Naive thymus-derived CD8-positive, alpha-beta T cell (primary cell): ENCODE data around the gene MEGF9. TPM values are rescaled to one million over a fixed set of nuclear protein-coding genes. Genes with fewer than 3 reads are reported as not detected.

Experiments
- ATAC-seq, 2 donors: fragments of 150-1000 bp; cut with Tn5 transposase in 1 of 2; sonication (Bioruptor Pico), chemical (Tn5 transposase) in 1 of 2; 1 replicate in 1 of 2; 2 replicates in 1 of 2; pipeline ENCODE4 v1.10.0; 2021; ENCODE audit warnings: mild to moderate bottlenecking in 2 of 2, moderate library complexity in 2 of 2
- POLR2A ChIA-PET: fragments of 350-600 bp; sonication (Branson Sonifier 250); formaldehyde crosslinking; loops from one replicate; lab custom pipeline; 2021; ENCODE audit warnings: antibody characterized with exemption; lab: Charles Lee
- DNase-seq, 10 donors: peaks; one replicate each; pipeline versions ENCODE4 v3.0.0 to v3.0.0-alpha.2; 2020 to 2022
- H3K27ac Mint-ChIP-seq, 10 donors: one replicate each; pipeline ENCODE4 v1.8.0; 2020 to 2022; ENCODE audit warnings: mild to moderate bottlenecking in 10 of 10, mixed read lengths in 10 of 10, moderate library complexity in 4 of 10, inconsistent platforms in 1 of 10
- H3K27me3 Mint-ChIP-seq, 5 donors: one replicate each; pipeline ENCODE4 v1.8.0; 2021 to 2022; ENCODE audit warnings: mixed read lengths in 5 of 5
- H3K36me3 Mint-ChIP-seq, 3 donors: one replicate each; pipeline ENCODE4 v1.8.0; 2020 to 2022; ENCODE audit warnings: mixed read lengths in 3 of 3, mild to moderate bottlenecking in 2 of 3, inconsistent platforms in 1 of 3
- H3K4me1 Mint-ChIP-seq, 4 donors: one replicate each; pipeline ENCODE4 v1.8.0; 2021 to 2022; ENCODE audit warnings: mixed read lengths in 4 of 4
- H3K4me3 Mint-ChIP-seq, 10 donors: one replicate each; pipeline ENCODE4 v1.8.0; 2020 to 2022; ENCODE audit warnings: mild to moderate bottlenecking in 10 of 10, mixed read lengths in 10 of 10, moderate library complexity in 6 of 10, inconsistent platforms in 1 of 10
- H3K9me3 Mint-ChIP-seq, 9 donors: one replicate each; pipeline ENCODE4 v1.8.0; 2020 to 2022; ENCODE audit warnings: mixed read lengths in 9 of 9, mild to moderate bottlenecking in 3 of 9, inconsistent platforms in 1 of 9, moderate library complexity in 1 of 9
- polyA plus RNA-seq, 3 donors: library from polyadenylated mRNA; unstranded; fragments of 300-500 nt; fragmentation: Illumina TruSeq; gene quantifications; one replicate each; pipeline ENCODE4 v1.2.3, GENCODE V29; 2021
- total RNA-seq, 8 experiments: library from RNA in 2 of 8; stranded (reverse) in 2 of 8; gene quantifications; one replicate each; pipeline ENCODE4 v1.2.3 and lab custom pipeline; 2021 to 2026

MEGF9 gene
- total and polyA plus RNA-seq, 5 experiments from 2014 or later = 3.0 to 11.1 (median 4.9) TPM

- no peaks in the 10 kb centered on the region for H3K9me3 Mint-ChIP-seq
- ATAC-seq = no peak
- POLR2A ChIA-PET = no interaction called here
- no peaks in the 10 kb centered on the region for H3K27me3 Mint-ChIP-seq
- H3K36me3 Mint-ChIP-seq = peaks cover 0 to 15% (median 3%) of the 10 kb centered on the region in 3 donors
- no peak overlapping the region for H3K4me3 Mint-ChIP-seq
- peak overlapping the region in 2 of 10 donors; percentile 21 to 46 for H3K27ac Mint-ChIP-seq
- H3K4me1 Mint-ChIP-seq = peaks cover 0 to 4% (median 0%) of the 10 kb centered on the region in 4 donors
- DNase-seq = no peak
These were observed 89.0 kb downstream of the MEGF9 start for GRCh38 chr9:120625222-120625621.

- Mint-ChIP-seq H3K9me3 (no peaks in the 10 kb centered on the region), H3K27ac (peak overlapping the region in 1 of 10 donors; percentile 47), H3K36me3 (peaks cover 0 to 20% (median 3%) of the 10 kb centered on the region in 3 donors), H3K4me3 (no peak overlapping the region), H3K4me1 (peaks cover 0 to 10% (median 3%) of the 10 kb centered on the region in 4 donors), H3K27me3 (no peaks in the 10 kb centered on the region)
- POLR2A ChIA-PET = interaction anchor here (0.6 kb wide), 2 partner anchors 171 to 460 kb away, joined by 3 read pairs; no protein-coding TSS in a partner anchor
- ATAC-seq (no peak), DNase-seq (no peak)
These were observed 91.5 kb downstream of the MEGF9 start for GRCh38 chr9:120622790-120623189.

- Mint-ChIP-seq H3K27ac (peak overlapping the region in 1 of 10 donors; percentile 41), H3K4me1 (peaks cover 0 to 10% (median 3%) of the 10 kb centered on the region in 4 donors), H3K27me3 (no peaks in the 10 kb centered on the region), H3K4me3 (no peak overlapping the region), H3K36me3 (peaks cover 0 to 24% (median 3%) of the 10 kb centered on the region in 3 donors), H3K9me3 (no peaks in the 10 kb centered on the region)
- no peak for DNase-seq
- no peak for ATAC-seq
- POLR2A ChIA-PET = no interaction called here
These were observed 92.3 kb downstream of the MEGF9 start for GRCh38 chr9:120621941-120622340.

GRCh38 chr9:120619751-120620655, 94.3 kb downstream of the MEGF9 start:
- H3K4me3 Mint-ChIP-seq = no peak overlapping the region
- H3K27me3 Mint-ChIP-seq = no peaks in the 10 kb centered on the region
- H3K36me3 Mint-ChIP-seq = peaks cover 0 to 30% (median under 1%) of the 10 kb centered on the region in 3 donors
- no peaks in the 10 kb centered on the region for H3K9me3 Mint-ChIP-seq
- peaks cover 0 to 10% (median 3%) of the 10 kb centered on the region in 4 donors for H3K4me1 Mint-ChIP-seq
- peak; percentile 81 to 88 for ATAC-seq
- POLR2A ChIA-PET = interaction anchor here (0.7 kb wide), 1 partner anchor 95 kb away, joined by 3 read pairs; the partner anchor contains the start of gene MEGF9
- H3K27ac Mint-ChIP-seq = peak overlapping the region in 2 of 10 donors; percentile 6 to 54
- DNase-seq = peak; percentile 17 to 72 (median 48)

- no peaks in the 10 kb centered on the region for H3K9me3 Mint-ChIP-seq
- no peaks in the 10 kb centered on the region for H3K27me3 Mint-ChIP-seq
- peaks cover 0 to 10% (median 3%) of the 10 kb centered on the region in 4 donors for H3K4me1 Mint-ChIP-seq
- H3K4me3 Mint-ChIP-seq = no peak overlapping the region
- peak overlapping the region in 1 of 10 donors; percentile 2 for H3K27ac Mint-ChIP-seq
- POLR2A ChIA-PET = no interaction called here
- ATAC-seq = no peak
- H3K36me3 Mint-ChIP-seq = peaks cover 0 to 36% (median 0%) of the 10 kb centered on the region in 3 donors
- DNase-seq = no peak
These were observed 97.0 kb downstream of the MEGF9 start for GRCh38 chr9:120616966-120617935.

GRCh38 chr9:120612218-120612617, 102.1 kb downstream of the MEGF9 start:
- H3K27me3 Mint-ChIP-seq = no peaks in the 10 kb centered on the region
- POLR2A ChIA-PET = no interaction called here
- ATAC-seq (no peak), DNase-seq (no peak)
- H3K27ac Mint-ChIP-seq = no peak overlapping the region
- H3K36me3 Mint-ChIP-seq = peaks cover 4 to 48% (median 14%) of the 10 kb centered on the region in 3 donors
- H3K4me1 Mint-ChIP-seq = peaks cover 0 to 3% (median 0%) of the 10 kb centered on the region in 4 donors
- H3K4me3 Mint-ChIP-seq = no peak overlapping the region
- no peaks in the 10 kb centered on the region for H3K9me3 Mint-ChIP-seq

- ATAC-seq (no peak), DNase-seq (no peak)
- POLR2A ChIA-PET = no interaction called here
- Mint-ChIP-seq H3K4me1 (peaks cover 0 to 3% (median 0%) of the 10 kb centered on the region in 4 donors), H3K4me3 (no peak overlapping the region), H3K27me3 (no peaks in the 10 kb centered on the region), H3K9me3 (no peaks in the 10 kb centered on the region), H3K36me3 (peaks cover 5 to 51% (median 17%) of the 10 kb centered on the region in 3 donors), H3K27ac (peak overlapping the region in 1 of 10 donors; percentile 32)
These were observed 102.6 kb downstream of the MEGF9 start for GRCh38 chr9:120611690-120612068.

GRCh38 chr9:120610975-120611689, 103.1 kb downstream of the MEGF9 start:
- DNase-seq (no peak), ATAC-seq (no peak)
- Mint-ChIP-seq H3K36me3 (peaks cover 5 to 55% (median 21%) of the 10 kb centered on the region in 3 donors), H3K27ac (peak overlapping the region in 1 of 10 donors; percentile 32), H3K4me1 (peaks cover 0 to 3% (median 0%) of the 10 kb centered on the region in 4 donors), H3K9me3 (no peaks in the 10 kb centered on the region), H3K27me3 (no peaks in the 10 kb centered on the region), H3K4me3 (no peak overlapping the region)
- POLR2A ChIA-PET = no interaction called here

- Mint-ChIP-seq H3K36me3 (peaks cover 5 to 60% (median 33%) of the 10 kb centered on the region in 3 donors), H3K4me1 (peaks cover 0 to 3% (median 0%) of the 10 kb centered on the region in 4 donors), H3K27ac (no peak overlapping the region), H3K4me3 (no peak overlapping the region), H3K9me3 (no peaks in the 10 kb centered on the region), H3K27me3 (no peaks in the 10 kb centered on the region)
- no peak for DNase-seq
- POLR2A ChIA-PET = interaction anchor here (0.5 kb wide), 1 partner anchor 79 kb away, joined by 3 read pairs; no protein-coding TSS in a partner anchor
- no peak for ATAC-seq
These were observed 104.6 kb downstream of the MEGF9 start for GRCh38 chr9:120609636-120610035.

- DNase-seq = no peak
- H3K27me3 Mint-ChIP-seq = no peaks in the 10 kb centered on the region
- H3K36me3 Mint-ChIP-seq = peaks cover 5 to 64% (median 39%) of the 10 kb centered on the region in 3 donors
- peaks cover 0 to 3% (median 0%) of the 10 kb centered on the region in 4 donors for H3K4me1 Mint-ChIP-seq
- POLR2A ChIA-PET = no interaction called here
- H3K27ac Mint-ChIP-seq = no peak overlapping the region
- H3K4me3 Mint-ChIP-seq = no peak overlapping the region
- H3K9me3 Mint-ChIP-seq = no peaks in the 10 kb centered on the region
- no peak for ATAC-seq
These were observed 105.8 kb downstream of the MEGF9 start for GRCh38 chr9:120608421-120608820.

- DNase-seq (no peak), ATAC-seq (no peak)
- Mint-ChIP-seq H3K27me3 (no peaks in the 10 kb centered on the region), H3K27ac (peak overlapping the region in 1 of 10 donors; percentile 44), H3K36me3 (peaks cover 5 to 45% (median 31%) of the 10 kb centered on the region in 3 donors), H3K4me1 (peaks cover 0 to 2% (median 0%) of the 10 kb centered on the region in 4 donors), H3K9me3 (no peaks in the 10 kb centered on the region), H3K4me3 (no peak overlapping the region)
- POLR2A ChIA-PET = no interaction called here
These were observed 110.7 kb downstream of the MEGF9 start for GRCh38 chr9:120603591-120603990.

GRCh38 chr9:120603010-120603409, 111.3 kb downstream of the MEGF9 start:
- POLR2A ChIA-PET = no interaction called here
- no peaks in the 10 kb centered on the region for H3K9me3 Mint-ChIP-seq
- no peak for DNase-seq
- no peak overlapping the region for H3K4me3 Mint-ChIP-seq
- peaks cover 5 to 41% (median 31%) of the 10 kb centered on the region in 3 donors for H3K36me3 Mint-ChIP-seq
- H3K4me1 Mint-ChIP-seq = no peaks in the 10 kb centered on the region
- H3K27me3 Mint-ChIP-seq = no peaks in the 10 kb centered on the region
- ATAC-seq = no peak
- H3K27ac Mint-ChIP-seq = no peak overlapping the region
